HepG2 (cell line): ENCODE results near the gene IL27RA. TPM values are rescaled to one million over a fixed set of nuclear protein-coding genes. Genes with fewer than 3 reads are reported as not detected.

ENCODE experiments used
- BRD4 ChIP-seq: sonication (generic); formaldehyde crosslinking; IDR thresholded peaks from 2 replicates; pipeline ENCODE4 v1.4.0; 2020; ENCODE audit warnings: missing genetic modification reagents
- CCAR2 ChIP-seq: fragments of 200-400 bp; formaldehyde crosslinking; optimal IDR thresholded peaks from 2 replicates; pipeline ENCODE3; 2018; ENCODE audit warnings: low read depth, mild to moderate bottlenecking, low read length, moderate library complexity
- DR1 ChIP-seq: sonication (generic); formaldehyde crosslinking; IDR thresholded peaks from 2 replicates; pipeline ENCODE4 v1.8.0; 2021; ENCODE audit warnings: mild to moderate bottlenecking, missing genetic modification reagents, inconsistent platforms
- E2F5 ChIP-seq: sonication (generic); formaldehyde crosslinking; conservative IDR thresholded peaks from 2 replicates; pipeline ENCODE4 v1.4.0; 2020; ENCODE audit warnings: missing genetic modification reagents
- HOXA7 ChIP-seq: sonication (generic); formaldehyde crosslinking; IDR thresholded peaks from 2 replicates; pipeline ENCODE4 v1.8.1; 2022; ENCODE audit warnings: mild to moderate bottlenecking, missing genetic modification reagents, moderate library complexity
- IKZF5 ChIP-seq: IDR thresholded peaks from 2 replicates; pipeline ENCODE4 v1.6.1; 2018; ENCODE audit warnings: missing genetic modification reagents, mild to moderate bottlenecking, missing compliant biosample characterization
- KMT2A ChIP-seq: sonication (generic); formaldehyde crosslinking; IDR thresholded peaks from 2 replicates; pipeline ENCODE4 v1.4.0; 2020; ENCODE audit warnings: missing genetic modification reagents
- NR2F2 ChIP-seq: IDR thresholded peaks from 2 replicates; pipeline ENCODE4 v1.6.1; 2012; ENCODE audit warnings: low read depth, inconsistent platforms, borderline replicate concordance
- PHF20 ChIP-seq: sonication (generic); formaldehyde crosslinking; IDR thresholded peaks from 2 replicates; pipeline ENCODE4 v1.5.0; 2020; ENCODE audit warnings: mild to moderate bottlenecking, missing genetic modification reagents
- POGK ChIP-seq: sonication (generic); formaldehyde crosslinking; conservative IDR thresholded peaks from 2 replicates; pipeline ENCODE4 v1.8.0; 2022; ENCODE audit warnings: mild to moderate bottlenecking, moderate library complexity, missing genetic modification reagents
- PRPF4 ChIP-seq: fragments of 200-400 bp; formaldehyde crosslinking; IDR thresholded peaks from 2 replicates; pipeline ENCODE4 v1.6.1; 2016; ENCODE audit warnings: low read length, low read depth; ENCODE audit not compliant: poor library complexity, severe bottlenecking
- SPEN ChIP-seq: sonication (generic); formaldehyde crosslinking; IDR thresholded peaks from 2 replicates; pipeline ENCODE4 v1.5.1; 2020; ENCODE audit warnings: low read depth, mild to moderate bottlenecking, missing genetic modification reagents
- TERF1 ChIP-seq: sonication (generic); formaldehyde crosslinking; IDR thresholded peaks from 2 replicates; pipeline ENCODE4 v1.8.0; 2022; ENCODE audit warnings: mild to moderate bottlenecking, missing genetic modification reagents, moderate library complexity
- ZBTB7B ChIP-seq: sonication (generic); formaldehyde crosslinking; IDR thresholded peaks from 2 replicates; pipeline ENCODE4 v1.4.0; 2020; ENCODE audit warnings: missing genetic modification reagents
- ZFP91 ChIP-seq: sonication (generic); formaldehyde crosslinking; IDR thresholded peaks from 2 replicates; pipeline ENCODE4 v1.9.0; 2022; ENCODE audit warnings: missing genetic modification reagents, mild to moderate bottlenecking, borderline replicate concordance
- ZNF251 ChIP-seq: sonication (generic); formaldehyde crosslinking; IDR thresholded peaks from 2 replicates; pipeline ENCODE4 v1.9.0; 2021; ENCODE audit warnings: mild to moderate bottlenecking, missing genetic modification reagents
- ZNF547 ChIP-seq: sonication (generic); formaldehyde crosslinking; IDR thresholded peaks from 2 replicates; pipeline ENCODE4 v1.5.1; 2020; ENCODE audit warnings: mild to moderate bottlenecking, missing genetic modification reagents
- ZNF558 ChIP-seq: sonication (generic); formaldehyde crosslinking; IDR thresholded peaks from 2 replicates; pipeline ENCODE4 v1.9.0; 2022; ENCODE audit warnings: mild to moderate bottlenecking, missing genetic modification reagents, borderline replicate concordance
- ZSCAN30 ChIP-seq: sonication (generic); formaldehyde crosslinking; IDR thresholded peaks from 2 replicates; pipeline ENCODE4 v1.5.0; 2020; ENCODE audit warnings: mild to moderate bottlenecking, missing genetic modification reagents
- polyA plus RNA-seq, 8 experiments: library from polyadenylated mRNA; depleted of rRNA in 3 of 8; stranded (reverse) in 7 of 8; unstranded in 1 of 8; fragments of >200 nt; fragmentation: Illumina TruSeq in 4 of 8; extraction: Trizol in 4 of 8; gene quantifications; 2 replicates each; pipeline versions ENCODE4 v1.2.1 to v1.2.3, GENCODE V29; 2011 to 2016; ENCODE audit warnings: low read depth in 4 of 8, missing spikeins in 1 of 8, mixed read lengths in 1 of 8; ENCODE audit not compliant: insufficient read depth in 1 of 8
- total RNA-seq, 5 experiments: library from RNA; depleted of rRNA; stranded (reverse); fragments of >200 nt; fragmentation: Illumina TruSeq; extraction: Trizol; gene quantifications; 2 replicates each; pipeline ENCODE4 v1.2.3, GENCODE V29; 2016; ENCODE audit warnings: low read depth in 1 of 5

Gene IL27RA
- total and polyA plus RNA-seq, 2 of the 13 experiments (the other 11 are each of a cell fraction or from before 2014, with no cell fraction given), result 3.5 to 8.1 TPM

GRCh38 chr19:14006085-14006765, 25.3 kb upstream of the IL27RA start, which contains the start of gene RFX1 (continued):
- TF ChIP-seq ZSCAN30 (CRISPR knock-in tag) (no peak), IKZF5 (CRISPR knock-in tag) (no peak), PRPF4 (no peak), ZNF251 (CRISPR knock-in tag) (no peak), POGK (no peak), ZNF547 (CRISPR knock-in tag) (no peak), SPEN (CRISPR knock-in tag) (no peak), HOXA7 (CRISPR knock-in tag) (no peak), ZFP91 (CRISPR knock-in tag) (no peak), ZBTB7B (CRISPR knock-in tag) (no peak), KMT2A (CRISPR knock-in tag) (no peak), NR2F2 (no peak), E2F5 (CRISPR knock-in tag) (peak; percentile 90; the same call in 1 of the 2 replicates), TERF1 (CRISPR knock-in tag) (no peak), DR1 (CRISPR knock-in tag) (no peak), CCAR2 (no peak), BRD4 (CRISPR knock-in tag) (no peak), ZNF558 (no peak), PHF20 (no peak)
